Activated CD4-positive, alpha-beta T cell treated with anti-CD3 and anti-CD28 coated beads for 24 hours (primary cell): ENCODE results near the gene ST3GAL3.
"Not testable (repeated sequence)": the region's sequence is repeated elsewhere in the genome, so short reads cannot be mapped to it uniquely, and the experiment has no call there.

Source experiments
- DNase-seq, 2 donors: peaks; one replicate each; pipeline ENCODE4 v3.0.0-alpha.2; 2020; ENCODE audit warnings: low read depth in 2 of 2

Gene ST3GAL3

GRCh38 chr1:43819357-43819756 is 112.0 kb downstream of the ST3GAL3 start:
- no peak for DNase-seq

- DNase-seq = no peak
These were observed 114.1 kb downstream of the ST3GAL3 start for GRCh38 chr1:43821471-43821870.

GRCh38 chr1:43822040-43822690 is 114.8 kb downstream of the ST3GAL3 start:
- no peak for DNase-seq

- DNase-seq = no peak
These were observed 117.5 kb downstream of the ST3GAL3 start for GRCh38 chr1:43824795-43825194.

DNA sequence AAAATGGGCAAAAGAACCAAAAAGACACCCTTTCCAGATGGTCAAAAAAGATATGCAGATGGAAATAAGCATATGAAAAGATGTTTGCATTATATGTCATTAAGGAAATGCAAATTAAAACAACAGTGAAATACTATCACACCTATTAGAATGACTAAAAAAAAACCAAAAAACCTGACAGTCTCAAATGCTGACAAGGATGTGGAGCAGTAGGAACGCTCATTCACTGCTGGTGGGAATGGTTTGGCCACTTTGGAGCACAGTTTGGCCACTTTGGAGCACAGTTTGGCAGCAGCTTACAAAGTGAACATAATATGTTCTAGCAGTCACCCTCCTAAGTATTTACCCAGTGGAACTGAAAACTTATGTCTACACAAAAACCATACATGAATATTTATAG is 121.2 kb downstream of the ST3GAL3 start:
- no peak for DNase-seq

DNA sequence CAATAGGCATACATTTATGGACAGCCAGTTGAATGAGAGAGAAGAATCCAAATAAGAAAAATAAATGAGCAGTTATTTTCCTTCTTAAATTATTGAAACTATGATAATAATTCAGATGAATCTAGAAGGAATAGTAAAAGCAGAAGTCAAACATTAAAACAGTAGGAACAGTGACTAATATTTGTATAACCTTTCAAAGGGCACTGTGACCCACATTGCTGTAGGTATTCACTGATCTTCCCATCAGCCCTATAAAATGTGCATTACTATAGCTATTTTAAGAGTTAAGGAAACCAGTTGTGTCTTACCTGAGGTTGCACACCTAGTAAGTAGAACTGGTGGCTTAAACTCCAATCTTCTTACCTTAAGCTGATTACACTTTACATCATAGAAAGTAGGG is 123.5 kb downstream of the ST3GAL3 start:
- DNase-seq = no peak

GRCh38 chr1:43831851-43832250 is 124.5 kb downstream of the ST3GAL3 start:
- DNase-seq = no peak

DNA sequence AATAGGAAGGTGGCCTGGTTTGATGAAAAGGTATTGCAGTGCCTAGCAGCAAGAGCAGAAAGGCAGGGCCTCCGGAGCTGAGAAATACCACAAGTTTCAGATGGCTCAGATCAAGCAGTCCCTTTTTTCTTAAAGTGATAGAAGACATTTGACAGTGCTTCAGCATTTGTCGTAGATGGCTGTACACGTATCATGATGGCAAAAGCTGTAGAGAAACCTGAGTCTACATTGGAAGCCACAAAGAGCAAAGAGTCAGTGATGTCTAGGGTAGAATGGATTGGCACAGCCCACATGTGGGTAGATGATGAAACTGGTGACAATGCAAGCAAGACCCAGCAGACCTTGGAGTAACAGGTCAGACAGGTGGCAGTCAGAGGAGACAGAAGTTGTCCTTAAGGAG is 124.9 kb downstream of the ST3GAL3 start:
- no peak for DNase-seq

- DNase-seq = no peak
These were observed 125.7 kb downstream of the ST3GAL3 start for GRCh38 chr1:43832998-43833397.

- not testable (repeated sequence) for DNase-seq
These were observed 126.6 kb downstream of the ST3GAL3 start for GRCh38 chr1:43833902-43834279.

DNA sequence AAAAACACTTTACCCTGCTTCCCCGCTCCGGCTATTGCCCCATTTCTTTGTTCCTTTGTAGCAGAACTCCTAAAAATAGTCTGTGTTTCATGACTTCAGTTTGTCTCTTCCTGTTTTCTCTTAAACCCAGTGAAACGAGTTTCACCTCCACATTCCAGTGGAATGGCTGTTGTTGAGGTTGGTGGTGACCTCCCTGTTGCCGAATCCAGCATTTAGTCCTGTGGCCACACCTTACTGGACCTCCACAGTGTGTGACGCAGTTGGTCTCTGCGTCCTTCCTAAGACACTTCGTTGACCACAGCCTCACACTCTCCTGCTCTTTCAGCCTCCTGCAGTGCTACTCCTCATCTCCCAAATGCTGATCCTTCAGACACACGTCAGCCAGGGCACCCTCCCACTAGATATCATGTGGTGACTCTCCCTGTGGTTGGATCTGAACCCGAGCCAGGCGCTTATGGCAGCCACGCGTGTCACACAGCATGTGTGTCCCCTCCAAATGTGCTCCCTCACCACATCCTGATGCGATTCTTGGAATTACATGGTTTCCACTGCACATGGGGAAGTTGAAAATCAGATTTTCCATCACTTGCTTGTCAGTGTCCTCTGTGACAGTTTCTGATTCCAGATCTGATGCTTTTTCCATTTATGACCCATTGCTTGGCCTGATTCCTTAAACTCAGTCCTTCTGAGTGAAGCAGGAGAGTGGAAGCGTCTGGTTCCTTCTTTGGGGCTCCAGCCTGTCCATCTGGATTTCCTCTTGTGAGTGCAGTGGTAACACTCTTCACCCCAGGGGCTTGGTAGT is 127.1 kb downstream of the ST3GAL3 start:
- DNase-seq = no peak

DNA sequence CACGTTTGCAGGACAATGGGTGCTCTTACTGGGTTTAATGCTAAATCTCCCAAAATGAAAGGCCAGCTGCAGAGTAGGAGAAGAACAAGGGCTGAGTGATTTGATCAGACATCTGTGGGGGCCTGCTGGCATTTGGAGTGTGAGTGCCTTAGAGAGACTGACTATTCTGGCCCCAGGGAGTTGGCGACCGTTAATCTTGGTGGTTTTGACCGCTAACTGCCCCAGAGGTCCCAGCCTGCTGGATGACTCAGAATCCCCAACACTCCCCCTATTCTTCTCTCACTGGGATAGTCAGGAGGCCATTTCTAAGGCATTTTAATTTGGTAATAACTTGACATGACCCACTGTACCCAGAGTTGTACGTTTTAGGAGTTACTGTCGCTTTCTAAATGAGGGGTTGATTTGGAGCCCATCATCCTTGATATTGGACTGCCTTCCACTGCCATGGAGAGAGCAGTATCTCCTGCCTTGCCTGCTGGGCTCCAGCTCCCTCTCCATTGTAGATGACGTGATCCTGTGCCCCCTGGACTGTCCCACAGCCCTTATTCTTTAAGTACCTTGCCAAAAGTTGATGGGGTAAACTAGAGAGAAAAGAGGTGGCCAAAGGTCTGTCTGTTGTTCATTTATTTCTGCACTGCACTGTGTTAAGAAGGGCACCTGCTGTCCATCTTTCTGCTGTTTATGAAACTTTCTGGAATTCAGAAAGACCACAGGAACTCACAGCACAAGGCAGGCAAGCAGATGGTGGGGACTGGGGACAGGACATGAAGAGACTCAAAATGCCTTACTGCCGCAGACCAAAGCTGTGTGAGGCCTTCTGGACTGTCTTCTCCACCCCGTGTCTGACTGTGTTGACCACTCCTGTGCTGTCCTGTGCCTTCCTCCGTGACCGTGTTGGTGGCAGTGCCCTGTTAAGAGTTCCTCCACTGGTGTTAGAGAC is 128.0 kb downstream of the ST3GAL3 start:
- DNase-seq = no peak

GRCh38 chr1:43836267-43836951 is 129.1 kb downstream of the ST3GAL3 start:
- DNase-seq = peak; percentile 32 to 36

DNA sequence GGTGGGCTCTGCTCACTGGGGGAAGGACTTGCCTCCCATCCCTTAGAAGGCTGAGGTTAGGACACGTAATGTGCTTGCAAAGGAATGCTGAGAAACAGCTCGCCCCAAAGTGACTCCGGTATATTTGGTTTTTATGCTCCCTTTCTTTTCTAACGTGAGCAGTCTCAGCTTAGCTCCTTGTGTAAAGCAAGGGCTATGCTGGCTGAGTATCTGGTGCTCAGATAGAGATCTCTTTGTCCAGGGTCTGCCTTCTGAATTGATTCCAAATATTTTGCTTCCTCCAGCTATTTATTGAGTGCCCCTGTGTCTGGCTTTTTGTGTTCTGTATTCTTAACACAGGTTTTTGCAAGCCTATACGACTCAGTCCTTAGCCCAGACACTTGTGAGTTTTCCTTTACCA is 131.7 kb downstream of the ST3GAL3 start:
- no peak for DNase-seq

GRCh38 chr1:43841321-43842174 is 134.2 kb downstream of the ST3GAL3 start:
- DNase-seq = no peak

DNA sequence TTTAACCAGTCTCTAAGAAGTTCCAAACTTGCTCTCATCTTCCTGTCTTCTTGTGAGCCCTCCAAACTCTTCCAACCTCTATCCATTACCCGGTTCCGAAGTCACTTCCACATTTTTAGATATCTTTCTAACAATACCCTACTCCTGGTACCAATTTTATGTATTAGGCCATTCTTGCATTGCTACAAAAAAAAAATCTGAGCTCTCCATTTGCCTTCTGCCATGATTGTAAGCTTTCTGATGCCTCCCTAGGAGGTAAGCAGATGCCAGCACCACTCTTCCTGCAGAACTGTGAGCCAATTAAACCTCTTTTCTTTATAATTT is 134.8 kb downstream of the ST3GAL3 start:
- no peak for DNase-seq

GRCh38 chr1:43843684-43844083 is 136.3 kb downstream of the ST3GAL3 start:
- DNase-seq = no peak

DNA sequence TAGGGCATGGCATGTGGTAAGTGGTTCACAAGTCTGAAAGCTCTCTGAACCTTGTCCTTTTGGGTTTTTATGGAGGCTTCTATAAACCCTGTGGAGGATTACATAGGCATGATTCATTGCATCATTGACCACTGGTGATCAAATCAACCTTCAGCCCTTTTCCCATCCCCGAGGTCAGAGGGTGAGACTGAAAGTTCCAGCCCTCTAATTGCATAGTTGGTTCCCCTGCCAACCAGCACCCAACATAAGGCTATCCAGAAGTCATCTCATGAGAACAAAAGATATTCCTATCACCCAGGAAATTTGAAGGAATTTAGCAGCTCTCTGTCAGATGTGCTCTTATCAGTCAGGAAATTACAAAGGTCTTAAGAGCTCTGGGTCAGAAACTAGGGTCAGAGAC is 136.8 kb downstream of the ST3GAL3 start:
- no peak for DNase-seq

GRCh38 chr1:43847290-43847689 is 140.0 kb downstream of the ST3GAL3 start:
- DNase-seq = no peak

GRCh38 chr1:43847882-43848281 is 140.5 kb downstream of the ST3GAL3 start:
- DNase-seq = no peak

DNA sequence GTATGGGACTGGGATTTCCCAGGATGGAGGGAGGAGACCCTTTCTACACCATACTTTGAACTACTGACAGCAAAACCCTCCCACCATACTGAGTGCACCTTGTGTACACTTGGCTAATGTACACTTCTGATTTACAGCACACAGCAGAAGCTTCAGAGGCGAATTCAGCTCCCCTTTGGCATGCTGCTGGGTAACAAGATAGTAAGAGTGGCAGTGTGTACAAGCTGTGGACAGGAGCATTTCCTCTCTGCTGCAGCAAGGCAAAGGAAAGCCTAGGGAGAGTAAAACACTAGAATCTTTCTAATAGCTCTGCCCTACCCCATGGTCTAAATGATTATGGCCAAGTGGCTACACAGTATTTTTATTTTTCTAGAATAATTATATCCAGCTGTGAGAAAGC is 142.3 kb downstream of the ST3GAL3 start:
- DNase-seq = no peak
